ENCODE measurements around the gene ZNF692.
"Not testable (repeated sequence)": the region's sequence is repeated elsewhere in the genome, so short reads cannot be mapped to it uniquely, and the experiment has no call there.

The ZNF692 gene

GRCh38 chr1:248804771-248805681 is 53.9 kb downstream of the ZNF692 start:
- DNase-seq: peak; percentile 96

- not testable (repeated sequence) for DNase-seq
Measured at GRCh38 chr1:248803501-248803900, 55.4 kb downstream of the ZNF692 start.

GRCh38 chr1:248802454-248802853 is 56.4 kb downstream of the ZNF692 start:
- no peak for DNase-seq

- DNase-seq: no peak
Measured at GRCh38 chr1:248800459-248800858, 58.4 kb downstream of the ZNF692 start.
